Measurements from ENCODE around the gene ADCK2.
"Not testable (repeated sequence)": the region's sequence is repeated elsewhere in the genome, so short reads cannot be mapped to it uniquely, and the experiment has no call there.

Gene ADCK2

GRCh38 chr7:140640060-140640637, 32.6 kb upstream of the ADCK2 start:
- peak; percentile 40 for DNase-seq (ENCODE audit: low read depth)
- peak overlapping the region; percentile 58 for H3K4me3 ChIP-seq (replicated peaks; ENCODE audit: low read depth, low read length)
- no peak for TF ChIP-seq CTCF (IDR thresholded peaks at IDR 0.05; ENCODE audit: low read length, missing control alignments)

GRCh38 chr7:140640727-140641523, 31.8 kb upstream of the ADCK2 start, which contains the start of gene DENND2A:
Gene DENND2A, minus strand, starts transcription at chr7:140640813. Its CDS starts 38,416 bp downstream, at chr7:140602397.
- no peak for TF ChIP-seq CTCF (IDR thresholded peaks at IDR 0.05; ENCODE audit: low read length, missing control alignments)
- H3K4me3 ChIP-seq (replicated peaks; ENCODE audit: low read depth, low read length) = peak within 1 kb of the TSS; percentile 58
- peak; percentile 58 for DNase-seq (ENCODE audit: low read depth)

GRCh38 chr7:140641524-140642195, 31.1 kb upstream of the ADCK2 start:
- no peak for TF ChIP-seq CTCF (IDR thresholded peaks at IDR 0.05; ENCODE audit: low read length, missing control alignments)
- no peak for DNase-seq (ENCODE audit: low read depth)
- H3K4me3 ChIP-seq (replicated peaks; ENCODE audit: low read depth, low read length) = no peak overlapping the region

- TF ChIP-seq CTCF (IDR thresholded peaks at IDR 0.05; ENCODE audit: low read length, missing control alignments) = no peak
- no peak overlapping the region for H3K4me3 ChIP-seq (replicated peaks; ENCODE audit: low read depth, low read length)
- DNase-seq (ENCODE audit: low read depth) = no peak
Measured at GRCh38 chr7:140643416-140643815, 29.3 kb upstream of the ADCK2 start.

- not testable (repeated sequence) for H3K4me3 ChIP-seq (replicated peaks; ENCODE audit: low read depth, low read length); DNase-seq (ENCODE audit: low read depth)
Measured at GRCh38 chr7:140644761-140645160, 28.0 kb upstream of the ADCK2 start.

- no peak overlapping the region for H3K4me3 ChIP-seq (replicated peaks; ENCODE audit: low read depth, low read length)
- DNase-seq (ENCODE audit: low read depth) = no peak
- peak; percentile 37 for TF ChIP-seq CTCF (IDR thresholded peaks at IDR 0.05; ENCODE audit: low read length, missing control alignments)
Measured at GRCh38 chr7:140645166-140645900, 27.4 kb upstream of the ADCK2 start.
